ENCODE data around the gene SLC6A19. TPM values are rescaled to one million over a fixed set of nuclear protein-coding genes. Genes with fewer than 3 reads are reported as not detected.

Gene SLC6A19
- total and polyA plus RNA-seq, 9 of the 15 experiments (the other 6 are each of a cell fraction or from before 2014, with no cell fraction given) = 0.03 to 1.6 (median 0.59) TPM

DNA sequence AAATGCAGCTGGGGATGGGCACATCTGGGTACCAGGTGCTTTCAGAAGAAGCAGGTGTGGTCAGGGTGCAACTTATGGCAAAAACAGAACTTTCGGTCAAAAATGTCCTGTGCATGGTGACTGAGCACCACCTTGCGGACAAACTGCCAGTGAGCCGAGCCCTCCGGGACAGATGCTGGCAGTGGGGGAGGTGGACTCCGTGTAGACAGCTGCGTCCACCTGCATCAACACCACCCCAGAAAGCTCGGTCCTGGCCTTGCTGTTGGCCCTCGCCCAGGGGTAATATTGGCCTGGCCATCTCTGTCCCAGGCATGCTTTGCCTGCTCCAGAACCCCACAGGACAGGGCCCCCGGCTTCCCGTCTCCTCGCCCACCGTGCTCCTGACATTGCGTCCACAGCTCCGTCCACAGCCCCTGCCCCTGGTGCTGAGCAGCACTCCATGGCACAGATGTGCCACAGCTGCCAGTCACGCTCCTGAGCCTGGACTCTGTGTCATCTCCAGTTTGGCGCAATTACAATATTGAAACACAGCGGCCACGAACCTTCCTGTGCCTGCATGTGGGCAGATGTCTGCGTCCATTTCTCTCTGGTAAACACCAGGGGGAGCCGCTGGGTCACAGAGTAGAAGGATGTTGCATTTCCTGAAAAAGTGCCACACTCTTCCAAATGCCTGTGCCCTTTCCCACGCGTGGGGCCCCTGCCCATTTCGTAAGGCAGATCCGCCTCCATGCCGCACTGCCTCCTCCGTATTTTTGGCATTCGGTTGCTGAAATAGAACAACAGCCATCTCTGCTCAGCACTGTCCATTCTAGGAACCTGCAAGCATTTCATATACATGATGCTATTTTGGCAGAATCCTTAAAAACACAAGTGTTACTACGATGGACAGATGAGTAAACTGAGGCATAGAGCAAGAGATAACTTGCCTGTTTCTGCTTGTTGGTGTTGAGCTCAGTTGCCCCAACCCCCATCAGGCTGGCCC lies 33.4 kb upstream of the SLC6A19 start (continued):
- TF ChIP-seq, protein P1, sequence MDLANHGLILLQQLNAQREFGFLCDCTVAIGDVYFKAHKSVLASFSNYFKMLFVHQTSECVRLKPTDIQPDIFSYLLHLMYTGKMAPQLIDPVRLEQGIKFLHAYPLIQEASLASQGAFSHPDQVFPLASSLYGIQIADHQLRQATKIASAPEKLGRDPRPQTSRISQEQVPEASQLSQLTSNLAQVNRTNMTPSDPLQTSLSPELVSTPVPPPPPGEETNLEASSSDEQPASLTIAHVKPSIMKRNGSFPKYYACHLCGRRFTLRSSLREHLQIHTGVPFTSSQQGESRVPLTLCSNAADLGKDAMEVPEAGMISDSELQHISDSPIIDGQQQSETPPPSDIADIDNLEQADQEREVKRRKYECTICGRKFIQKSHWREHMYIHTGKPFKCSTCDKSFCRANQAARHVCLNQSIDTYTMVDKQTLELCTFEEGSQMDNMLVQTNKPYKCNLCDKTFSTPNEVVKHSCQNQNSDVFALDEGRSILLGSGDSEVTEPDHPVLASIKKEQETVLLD (IDR thresholded peaks at IDR 0.05) = no peak
- TF ChIP-seq TCFL5 (CRISPR knock-in tag; conservative IDR thresholded peaks at IDR 0.05) (no peak), HLTF (IDR thresholded peaks at IDR 0.05) (peak; percentile 27; the same call in 1 of the 2 replicates), ZNF778 (CRISPR knock-in tag; IDR thresholded peaks at IDR 0.05) (no peak), FOXP1 (CRISPR knock-in tag; IDR thresholded peaks at IDR 0.05) (0 out of 2 replicates have a peak, but pooled peaks have one; percentile 8), NFATC3 (IDR thresholded peaks at IDR 0.05) (no peak), DPF2 (IDR thresholded peaks at IDR 0.05) (no peak), ZNF830 (CRISPR knock-in tag; IDR thresholded peaks at IDR 0.05) (no peak), GATAD2A (IDR thresholded peaks at IDR 0.05) (no peak), ATF3 (IDR thresholded peaks at IDR 0.05) (no peak), ATF3 (CRISPR knock-in tag; conservative IDR thresholded peaks at IDR 0.05) (no peak), ID3 (CRISPR knock-in tag; IDR thresholded peaks at IDR 0.05) (no peak), ID3 (tag; IDR thresholded peaks at IDR 0.05) (no peak), ZKSCAN3 (CRISPR knock-in tag; IDR thresholded peaks at IDR 0.05) (no peak), SMARCA5 (IDR thresholded peaks at IDR 0.05) (no peak), RFX7 (CRISPR knock-in tag; IDR thresholded peaks at IDR 0.05) (no peak), ZNF3 (CRISPR knock-in tag; IDR thresholded peaks at IDR 0.05) (no peak), CTBP1 (IDR thresholded peaks at IDR 0.05; ENCODE audit: borderline replicate concordance) (peak; percentile 49), ZC3H4 (CRISPR knock-in tag; IDR thresholded peaks at IDR 0.05; ENCODE audit: borderline replicate concordance) (peak; percentile 62; the same call in 1 of the 2 replicates), FOXA3 (CRISPR knock-in tag; conservative IDR thresholded peaks at IDR 0.05 in 1 of 2, IDR thresholded peaks at IDR 0.05 in 1 of 2) (no peak), ZNF695 (CRISPR knock-in tag; IDR thresholded peaks at IDR 0.05) (no peak), KAT2B (IDR thresholded peaks at IDR 0.05; ENCODE audit: low read depth, low read length) (no peak), FIP1L1 (IDR thresholded peaks at IDR 0.05; ENCODE audit: low read depth, low read length, poor library complexity, severe bottlenecking) (no peak)
- TF ChIP-seq, protein P2, sequence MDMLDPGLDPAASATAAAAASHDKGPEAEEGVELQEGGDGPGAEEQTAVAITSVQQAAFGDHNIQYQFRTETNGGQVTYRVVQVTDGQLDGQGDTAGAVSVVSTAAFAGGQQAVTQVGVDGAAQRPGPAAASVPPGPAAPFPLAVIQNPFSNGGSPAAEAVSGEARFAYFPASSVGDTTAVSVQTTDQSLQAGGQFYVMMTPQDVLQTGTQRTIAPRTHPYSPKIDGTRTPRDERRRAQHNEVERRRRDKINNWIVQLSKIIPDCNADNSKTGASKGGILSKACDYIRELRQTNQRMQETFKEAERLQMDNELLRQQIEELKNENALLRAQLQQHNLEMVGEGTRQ (CRISPR knock-in tag; IDR thresholded peaks at IDR 0.05) = no peak
- TF ChIP-seq, protein P3, sequence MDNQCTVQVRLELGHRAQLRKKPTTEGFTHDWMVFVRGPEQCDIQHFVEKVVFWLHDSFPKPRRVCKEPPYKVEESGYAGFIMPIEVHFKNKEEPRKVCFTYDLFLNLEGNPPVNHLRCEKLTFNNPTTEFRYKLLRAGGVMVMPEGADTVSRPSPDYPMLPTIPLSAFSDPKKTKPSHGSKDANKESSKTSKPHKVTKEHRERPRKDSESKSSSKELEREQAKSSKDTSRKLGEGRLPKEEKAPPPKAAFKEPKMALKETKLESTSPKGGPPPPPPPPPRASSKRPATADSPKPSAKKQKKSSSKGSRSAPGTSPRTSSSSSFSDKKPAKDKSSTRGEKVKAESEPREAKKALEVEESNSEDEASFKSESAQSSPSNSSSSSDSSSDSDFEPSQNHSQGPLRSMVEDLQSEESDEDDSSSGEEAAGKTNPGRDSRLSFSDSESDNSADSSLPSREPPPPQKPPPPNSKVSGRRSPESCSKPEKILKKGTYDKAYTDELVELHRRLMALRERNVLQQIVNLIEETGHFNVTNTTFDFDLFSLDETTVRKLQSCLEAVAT (IDR thresholded peaks at IDR 0.05) = no peak

Measured in K562 (cell line).